Activated CD8-positive, alpha-beta memory T cell treated with anti-CD3 and anti-CD28 coated beads for 4 hours (primary cell): ENCODE measurements around the gene TSC22D1.

ENCODE experiments used
- DNase-seq, 2 donors: peaks; one replicate each; pipeline ENCODE4 v3.0.0-alpha.2; 2020; ENCODE audit warnings: low read depth in 2 of 2

Gene TSC22D1

DNA sequence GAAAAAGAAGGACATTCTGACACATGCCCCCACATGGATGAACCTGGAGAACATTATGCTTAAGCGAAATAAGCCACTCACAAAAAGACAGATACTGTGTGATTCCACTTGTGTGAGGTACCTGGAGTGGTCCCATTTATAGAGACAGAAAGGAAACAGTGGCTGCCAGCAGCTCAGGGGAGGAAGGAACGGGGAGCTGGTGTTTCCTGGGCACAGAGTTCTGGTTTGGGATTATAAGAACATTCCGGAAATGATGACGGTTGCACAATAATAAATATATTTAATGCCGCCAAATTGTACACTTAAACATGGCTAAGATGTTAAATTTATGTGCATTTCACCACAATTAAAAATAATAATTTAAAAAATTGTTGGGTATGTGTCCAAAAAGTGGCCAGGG lies 169.5 kb downstream of the TSC22D1 start:
- DNase-seq: no peak

DNA sequence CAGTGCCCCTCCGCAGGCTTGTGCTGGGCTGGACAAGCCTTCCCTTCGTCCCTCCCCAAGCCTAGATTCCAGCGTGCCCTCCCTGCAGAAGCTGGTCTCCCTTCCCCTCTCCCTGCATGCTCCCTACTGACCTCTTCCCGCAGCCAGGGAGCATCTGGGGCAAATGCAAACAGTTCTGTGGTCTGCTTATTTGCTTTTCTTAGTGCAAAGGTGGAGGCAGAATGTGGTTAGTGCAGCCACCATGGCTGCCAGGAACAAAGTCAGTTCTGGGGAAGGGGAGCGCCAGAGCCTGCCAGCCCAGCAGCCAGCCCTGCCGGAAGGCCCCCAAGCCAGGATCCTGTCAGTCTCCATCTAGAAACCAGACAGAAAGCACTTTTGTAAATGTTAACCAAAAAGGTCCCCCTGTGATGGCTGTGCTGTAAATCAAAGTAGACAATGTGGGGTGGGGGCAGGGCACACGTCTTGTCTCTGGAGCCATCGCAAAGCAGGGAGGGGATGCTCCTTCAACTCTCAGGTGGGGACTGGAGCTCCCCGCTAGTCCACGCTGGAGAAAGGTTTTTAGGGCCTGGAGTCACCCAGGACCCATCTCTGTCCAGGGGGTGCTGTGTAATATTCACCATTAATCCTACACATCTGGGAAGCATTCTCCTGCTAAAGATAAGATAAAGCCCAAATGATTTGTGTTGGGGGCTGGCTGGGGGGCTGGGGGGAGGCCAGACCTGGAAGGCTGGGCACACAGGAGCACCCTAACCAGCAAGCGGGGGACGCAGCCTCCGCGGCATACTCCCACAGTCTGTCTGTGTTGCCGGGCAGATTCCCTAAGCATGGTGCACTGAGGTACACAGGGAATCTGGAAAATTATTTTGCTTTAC lies 171.6 kb downstream of the TSC22D1 start:
- DNase-seq: no peak

DNA sequence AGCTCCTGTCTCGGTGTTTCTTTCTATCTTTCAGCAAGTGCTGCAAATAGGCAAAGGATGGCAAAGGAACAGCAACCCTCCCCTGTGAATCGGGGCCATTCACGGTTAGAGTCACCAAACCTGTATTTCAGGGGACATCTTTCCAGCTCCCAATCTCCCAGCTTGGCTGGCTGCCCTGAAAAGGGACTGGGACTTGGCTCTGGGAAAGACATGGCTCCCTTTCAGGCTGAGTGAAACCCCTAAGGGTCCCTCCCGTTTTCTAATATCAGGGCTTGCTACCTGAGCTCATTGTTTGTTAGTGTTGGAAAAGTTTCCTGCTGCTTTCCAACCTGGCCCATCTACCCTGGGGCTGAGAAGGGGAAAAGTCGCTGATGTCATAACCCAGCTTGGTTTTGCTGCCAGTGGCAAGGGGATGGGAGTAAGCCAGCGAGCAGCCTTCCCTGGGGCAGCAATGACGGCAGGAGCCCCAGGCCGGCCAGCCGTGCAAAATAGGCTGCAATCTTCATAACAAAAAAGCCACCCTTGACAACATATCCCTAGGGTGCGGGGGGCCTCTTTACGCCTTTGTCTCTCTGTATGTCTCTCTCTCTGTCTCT lies 172.6 kb downstream of the TSC22D1 start:
- no peak for DNase-seq

DNA sequence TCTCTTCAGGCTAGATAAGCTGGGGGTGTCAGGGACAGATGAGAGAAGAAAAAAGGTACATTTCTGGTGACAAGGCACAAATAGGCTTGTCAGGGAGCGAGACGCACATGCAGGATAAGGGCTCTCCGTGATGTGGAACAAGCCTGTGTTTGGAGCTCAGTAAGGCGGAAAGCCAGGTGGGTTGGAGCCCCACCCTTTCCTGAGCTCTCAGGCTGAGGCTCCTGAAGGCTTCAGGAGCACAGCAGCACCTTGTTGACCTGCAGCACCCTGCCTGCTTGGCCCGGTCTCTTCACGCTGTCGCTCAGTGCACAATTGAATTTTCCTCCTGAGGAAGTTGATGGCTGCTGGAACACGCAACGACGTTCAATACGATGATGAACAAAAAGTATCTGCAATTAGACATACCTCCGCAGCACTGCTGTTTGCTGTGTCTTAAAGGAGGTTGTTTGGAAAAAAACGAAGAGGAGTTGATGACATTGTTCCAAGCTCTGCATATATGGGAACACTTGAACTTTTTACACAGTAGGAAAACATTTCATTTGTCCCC lies 173.2 kb downstream of the TSC22D1 start:
- DNase-seq: no peak

DNA sequence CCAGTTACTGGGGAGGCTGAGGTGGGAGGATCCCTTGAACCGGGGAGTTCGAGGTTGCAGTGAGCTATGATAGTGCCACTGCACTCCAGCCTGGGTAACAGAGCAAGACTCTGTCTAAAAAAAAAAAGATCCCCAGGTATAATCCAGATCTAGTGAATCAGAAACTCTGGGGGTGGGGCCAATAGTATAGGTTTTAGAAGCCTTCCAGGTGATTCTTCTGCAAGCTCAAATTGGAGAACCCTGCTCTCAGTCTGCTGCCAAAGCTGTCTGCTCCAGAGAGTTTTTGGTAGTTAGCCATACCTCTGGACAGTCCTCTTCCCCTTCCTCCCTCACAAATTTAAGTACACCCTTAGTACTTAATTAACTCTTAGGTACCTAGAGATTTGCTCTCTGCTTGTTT lies 174.6 kb downstream of the TSC22D1 start:
- no peak for DNase-seq

DNA sequence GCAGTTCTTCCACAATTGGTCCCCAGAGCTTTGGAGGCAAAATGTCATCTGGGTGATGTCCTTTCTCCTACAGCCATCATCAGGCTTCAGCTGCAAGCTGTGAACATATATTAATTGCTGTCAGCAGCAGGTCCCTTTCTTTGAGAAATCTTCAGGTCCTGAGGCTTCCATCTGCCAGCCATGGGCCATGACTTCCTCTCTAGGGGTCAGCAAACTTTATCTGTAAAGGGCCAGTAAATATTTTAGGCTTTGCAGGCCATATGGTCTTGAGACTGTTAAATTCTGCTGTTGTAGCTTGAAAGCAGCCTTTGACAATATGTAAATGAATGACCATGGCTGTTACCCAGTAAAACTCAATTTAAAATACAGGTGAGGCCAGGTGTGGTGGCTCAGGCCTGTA lies 175.4 kb downstream of the TSC22D1 start:
- DNase-seq: no peak

DNA sequence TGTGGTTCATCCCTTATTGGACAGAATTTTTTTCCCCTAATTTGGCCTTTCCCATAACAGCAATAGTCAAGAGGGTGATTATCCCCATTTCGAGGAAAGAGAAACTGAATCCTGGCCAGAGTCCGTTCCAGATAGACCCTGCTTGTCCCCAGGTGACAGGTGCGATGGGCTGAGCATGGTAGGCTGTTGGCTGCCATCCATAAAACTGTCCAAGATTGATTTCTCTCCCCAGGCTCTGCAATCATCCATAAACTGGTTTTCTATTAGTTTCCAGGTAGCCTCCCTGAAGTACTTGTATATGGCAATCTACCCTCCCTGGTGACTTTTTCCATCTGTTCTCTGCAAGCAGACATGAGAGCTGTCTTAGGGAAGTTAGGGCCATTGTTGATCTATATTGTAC lies 177.1 kb downstream of the TSC22D1 start:
- no peak for DNase-seq

DNA sequence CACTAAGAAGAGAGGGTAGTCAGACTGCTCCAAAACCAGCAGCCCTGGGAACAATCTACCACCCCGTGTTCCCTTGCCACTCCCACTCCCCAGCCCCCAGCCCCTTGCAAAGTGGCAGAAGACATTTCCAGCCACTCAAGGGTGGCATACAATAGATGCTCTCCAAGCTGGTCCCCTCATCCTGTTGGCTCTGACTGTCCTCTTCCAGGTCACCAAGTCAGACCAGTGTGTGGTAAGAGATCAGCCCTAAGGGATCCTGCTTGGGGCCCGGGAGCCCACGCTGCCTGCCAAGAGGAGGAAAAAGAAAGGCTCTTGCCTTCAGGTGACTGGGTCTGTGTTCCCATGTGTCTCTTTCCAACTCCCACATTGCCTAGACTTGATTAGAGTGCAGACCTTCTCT lies 177.5 kb downstream of the TSC22D1 start:
- DNase-seq: no peak

DNA sequence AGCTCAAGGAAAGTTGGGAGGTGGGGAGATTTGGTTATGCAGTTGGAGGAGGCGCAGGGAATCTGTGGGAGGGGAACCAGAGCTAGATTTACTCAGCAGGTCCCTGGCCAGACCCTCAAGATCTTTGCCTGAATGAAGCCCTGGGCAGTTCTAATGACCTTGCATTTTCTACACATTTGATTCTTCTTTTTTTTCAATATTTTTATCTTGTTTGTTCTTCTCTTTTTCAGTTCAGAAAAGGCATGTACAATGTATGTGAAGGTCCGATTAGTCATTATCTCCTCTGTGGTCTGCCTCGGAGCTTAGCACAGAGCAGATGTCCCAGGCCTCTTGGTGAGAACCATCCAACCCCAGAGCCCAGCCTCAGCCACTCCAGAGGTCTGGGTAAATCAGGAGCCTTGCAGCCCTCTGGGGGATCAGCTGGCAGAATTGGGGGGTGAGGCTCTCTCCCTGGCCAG lies 178.3 kb downstream of the TSC22D1 start:
- DNase-seq: no peak

DNA sequence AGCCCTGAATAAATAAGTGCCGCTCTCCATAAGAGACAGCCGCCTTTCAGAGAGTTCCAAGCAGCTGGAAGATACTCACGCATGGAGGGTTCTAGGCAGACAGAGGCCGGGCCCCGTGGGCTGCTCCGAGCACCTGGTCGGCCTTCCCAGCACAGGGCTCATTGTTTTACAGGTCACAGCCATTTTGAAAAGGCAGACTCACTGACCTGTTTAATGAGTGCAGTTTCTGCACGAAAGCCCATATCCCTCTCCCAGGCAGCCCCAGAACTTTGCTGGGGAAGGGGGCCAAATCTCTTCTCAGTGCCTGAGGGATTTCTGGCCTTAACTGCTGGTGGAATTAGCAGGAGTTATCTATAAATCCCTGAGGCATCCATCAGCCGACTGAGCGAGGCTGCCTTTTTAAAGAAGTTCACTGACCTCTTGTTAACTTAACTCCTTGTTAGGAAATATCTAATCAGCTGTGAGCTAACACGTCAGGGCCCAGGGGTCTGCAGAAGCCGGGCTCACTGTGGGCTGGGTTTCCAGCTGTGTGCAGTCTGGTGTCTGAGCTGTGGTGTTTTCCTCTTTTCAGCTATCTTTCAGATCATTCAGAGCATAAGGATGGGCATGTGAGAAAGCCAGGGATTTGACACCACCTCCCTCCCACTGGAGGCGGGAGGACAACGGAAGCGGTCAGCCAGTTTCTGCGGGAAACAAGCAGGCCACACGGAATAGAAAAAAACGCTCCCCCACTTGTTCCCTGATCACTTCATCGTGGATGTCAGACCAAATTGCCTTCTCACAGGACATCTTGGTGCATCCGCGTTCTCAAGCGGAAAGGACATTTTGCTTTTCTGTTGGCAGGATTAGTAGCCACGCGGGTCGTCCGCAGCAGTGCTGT lies 179.2 kb downstream of the TSC22D1 start:
- no peak for DNase-seq

DNA sequence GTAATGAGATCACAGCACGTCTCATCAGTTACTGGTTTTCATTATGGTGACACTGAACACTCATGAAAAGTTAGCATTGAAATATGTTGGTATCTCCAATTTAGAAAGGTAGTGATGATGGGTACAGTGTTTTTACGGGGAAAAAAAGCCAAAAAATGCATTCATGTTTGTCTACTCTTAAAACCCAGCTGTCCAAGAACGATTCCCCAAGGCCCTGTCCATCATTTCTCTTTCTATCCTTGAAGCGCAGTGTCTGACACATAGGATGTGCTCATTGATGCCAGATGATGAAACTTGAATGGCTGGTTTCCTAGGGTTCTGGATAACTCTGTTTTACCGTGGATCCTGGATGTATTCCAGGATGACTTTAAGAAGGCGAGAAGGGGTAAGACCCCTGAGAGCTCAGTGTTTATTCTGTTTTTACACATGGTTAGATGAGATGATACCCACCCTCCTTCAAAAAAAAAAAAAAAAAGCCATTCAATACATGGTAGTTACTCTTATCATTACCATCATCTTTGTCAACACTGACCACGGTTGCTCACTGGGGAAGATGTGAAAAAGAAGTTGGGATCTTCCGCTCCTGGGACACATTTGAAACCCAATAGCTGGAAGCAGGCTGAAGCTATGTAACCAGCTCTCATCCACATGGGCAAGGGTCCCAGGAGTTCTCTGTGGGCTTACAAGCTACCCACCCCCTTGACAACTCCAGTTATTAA lies 180.0 kb downstream of the TSC22D1 start:
- no peak for DNase-seq

DNA sequence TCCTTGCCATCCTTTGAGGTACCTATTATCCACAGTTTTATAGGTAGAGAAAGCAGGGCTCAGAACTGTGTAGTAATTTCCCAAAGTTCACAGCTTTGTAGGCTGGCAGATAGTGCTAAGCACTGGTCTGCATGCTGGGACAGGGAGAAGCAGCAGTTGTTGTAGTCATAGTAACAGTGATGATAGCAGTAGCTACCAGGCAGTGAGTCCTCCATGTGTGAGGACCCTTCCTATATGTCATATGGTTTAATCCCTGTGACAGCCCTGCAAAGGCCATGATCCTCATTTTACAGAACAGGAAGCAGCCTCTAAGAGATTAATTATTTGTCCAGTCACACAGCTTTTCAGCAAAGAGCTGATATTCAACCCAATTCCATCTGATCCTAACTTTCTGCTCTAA lies 181.5 kb downstream of the TSC22D1 start:
- no peak for DNase-seq

DNA sequence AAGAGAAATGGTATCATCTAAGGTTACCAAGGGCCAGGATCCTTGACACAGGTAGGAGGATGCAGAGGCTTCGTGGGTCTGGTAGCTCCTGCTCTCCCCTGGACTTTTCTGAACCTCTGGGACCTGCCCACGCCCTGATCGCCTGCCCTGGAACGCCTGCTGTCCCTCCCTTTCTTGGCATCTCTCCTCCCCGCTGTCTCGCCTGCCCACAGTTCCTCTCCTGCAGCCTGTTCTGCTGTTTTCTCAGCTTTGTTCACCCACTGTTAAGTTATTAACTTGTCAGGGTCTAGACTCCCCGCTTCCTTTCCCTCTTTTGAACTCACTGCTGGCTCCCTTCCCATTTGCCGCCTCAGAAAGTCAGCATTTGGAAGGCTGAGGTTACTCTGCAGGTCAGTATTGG lies 182.7 kb downstream of the TSC22D1 start:
- no peak for DNase-seq

DNA sequence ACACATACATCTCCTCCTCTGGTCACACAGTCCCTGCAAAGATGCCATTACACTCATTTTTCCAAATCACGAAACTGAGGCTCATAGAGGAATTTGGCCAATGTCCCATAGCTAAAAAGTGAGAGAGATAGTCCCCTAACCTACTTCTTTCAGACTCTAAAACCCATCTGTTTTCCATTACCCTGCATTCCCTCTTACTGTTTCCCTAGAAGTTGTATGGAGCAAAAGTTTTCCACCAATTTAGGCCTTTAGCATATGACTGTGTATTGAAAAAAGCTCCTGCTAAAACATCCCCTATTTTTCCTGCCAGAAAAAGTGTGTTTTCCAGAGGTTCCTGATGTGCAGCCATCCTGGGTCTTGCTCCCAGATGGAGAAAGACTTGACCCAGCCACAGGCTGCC lies 186.3 kb downstream of the TSC22D1 start:
- no peak for DNase-seq

DNA sequence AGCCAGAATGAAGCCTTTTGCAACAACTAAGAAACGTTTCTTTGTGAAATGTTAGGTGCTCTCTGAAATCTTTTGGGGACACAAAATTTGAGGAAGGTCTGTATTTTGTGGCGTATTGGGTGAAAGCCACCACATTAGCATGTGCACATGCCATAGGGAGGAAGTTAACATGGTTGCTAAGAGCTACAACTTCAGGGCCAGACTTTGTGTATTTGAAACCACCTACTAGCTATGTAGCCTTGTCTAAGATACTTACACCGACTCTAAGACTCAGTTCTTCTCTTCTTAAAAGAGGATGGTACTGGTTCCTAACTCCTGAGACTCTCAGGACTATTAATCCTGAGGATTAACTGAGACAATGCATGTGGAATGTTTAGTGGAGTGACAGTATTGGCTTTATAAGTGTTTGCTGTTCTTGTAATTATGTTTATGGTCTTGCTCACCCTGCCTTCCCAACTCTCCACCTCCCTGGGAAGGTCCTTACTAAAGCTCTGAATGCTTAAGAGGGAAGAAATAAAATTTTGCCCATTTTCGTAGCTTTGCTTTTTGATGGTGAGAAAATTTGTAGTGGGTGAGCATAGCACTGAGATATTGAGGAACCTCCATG lies 187.0 kb downstream of the TSC22D1 start:
- DNase-seq: no peak

DNA sequence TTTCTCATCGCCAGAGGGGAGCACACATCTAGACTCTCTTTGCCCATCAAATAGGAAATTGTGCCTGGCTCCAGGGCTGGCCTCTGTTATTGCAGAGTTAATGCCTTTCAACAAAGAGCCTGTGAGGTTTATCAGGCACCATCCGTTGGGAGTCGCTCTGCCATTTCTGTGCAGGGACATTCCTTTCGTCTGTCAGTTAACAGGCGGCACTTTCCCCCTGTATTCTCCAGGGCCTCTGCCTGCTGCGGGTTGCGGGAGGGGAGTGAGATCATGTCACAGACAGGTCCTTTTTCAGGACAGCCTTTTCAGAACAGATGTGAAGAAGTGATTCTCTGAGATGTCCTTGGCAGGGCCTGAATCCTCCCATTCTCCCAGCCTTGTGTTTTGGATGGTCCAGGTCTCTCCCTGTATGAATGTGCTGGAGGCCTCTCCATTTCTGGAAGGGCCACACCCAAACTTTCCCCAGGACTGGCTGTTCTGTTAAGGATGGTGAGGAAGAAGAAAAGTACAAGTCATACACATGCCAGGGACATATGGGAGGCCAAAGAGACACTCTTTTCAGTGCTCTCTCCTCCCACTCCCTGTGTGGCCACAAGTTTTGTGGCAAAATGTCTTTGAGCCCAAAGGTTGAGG lies 187.6 kb downstream of the TSC22D1 start:
- DNase-seq: no peak

DNA sequence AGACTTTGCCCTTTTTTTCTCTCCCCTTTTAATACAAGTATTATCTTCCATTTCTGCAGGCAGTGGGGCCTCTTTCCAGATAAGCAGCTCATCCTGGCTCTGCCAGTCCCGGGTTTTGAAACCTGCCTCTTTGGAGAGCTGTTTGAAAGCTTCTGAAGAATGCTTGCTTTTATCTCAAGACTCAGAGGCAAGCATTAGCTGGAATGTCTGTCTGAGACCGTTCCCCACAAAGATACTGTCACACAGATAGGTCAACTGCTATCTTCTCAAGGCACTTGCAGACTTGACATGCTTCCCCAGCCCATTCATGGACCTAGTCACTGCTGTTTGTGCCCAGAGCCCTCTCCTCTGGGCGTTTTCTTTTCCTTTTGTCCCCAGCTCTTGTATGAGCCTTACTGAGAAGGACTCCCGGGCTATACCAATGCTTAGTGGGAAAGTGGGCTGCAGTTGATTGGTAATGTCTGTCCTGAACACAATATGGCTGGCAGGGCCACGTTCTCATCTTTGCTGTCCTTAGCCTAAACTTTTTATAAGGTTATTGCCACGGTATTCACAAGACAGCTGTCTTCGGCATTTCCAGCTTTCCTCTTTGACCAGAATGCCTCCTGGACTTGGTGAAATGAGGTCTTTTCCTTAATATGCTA lies 189.1 kb downstream of the TSC22D1 start:
- no peak for DNase-seq

DNA sequence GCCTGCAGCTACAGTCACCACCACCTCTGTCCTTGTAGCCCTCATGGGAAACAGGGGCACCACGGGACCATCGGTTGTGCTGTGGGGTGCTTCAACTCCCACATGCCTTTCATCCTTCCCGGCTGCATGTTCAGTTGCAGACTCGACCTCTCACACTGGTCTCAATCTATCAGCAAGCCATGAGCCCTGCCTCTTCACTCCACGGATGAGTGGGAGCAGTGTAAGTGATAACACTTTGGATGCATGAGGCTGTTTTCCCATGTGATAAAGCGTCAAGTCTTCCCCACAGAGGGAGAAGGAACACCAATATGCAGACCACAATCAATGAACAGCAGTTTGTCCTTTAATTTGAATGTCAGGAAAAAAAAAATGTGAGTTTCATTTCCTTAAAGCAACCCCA lies 190.3 kb downstream of the TSC22D1 start:
- no peak for DNase-seq

DNA sequence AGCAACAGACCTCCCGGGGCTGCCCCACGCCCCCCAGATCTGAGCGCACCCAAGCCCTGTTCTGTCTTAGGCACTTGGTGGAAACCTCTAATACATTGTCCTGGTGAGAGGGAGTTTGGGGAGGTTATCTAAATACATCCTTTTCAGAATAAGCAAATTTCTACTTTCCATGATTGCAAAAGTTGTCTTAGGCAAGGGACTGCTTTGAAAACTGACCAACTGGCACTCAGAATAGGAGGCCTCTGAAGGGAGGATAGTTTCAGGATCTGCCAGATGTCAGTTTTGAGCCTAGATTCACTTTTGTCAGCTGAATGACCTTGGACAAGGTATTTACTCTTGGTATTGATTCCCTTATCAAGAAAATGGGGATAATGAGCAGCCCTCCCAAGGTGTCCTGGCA lies 190.7 kb downstream of the TSC22D1 start:
- no peak for DNase-seq

DNA sequence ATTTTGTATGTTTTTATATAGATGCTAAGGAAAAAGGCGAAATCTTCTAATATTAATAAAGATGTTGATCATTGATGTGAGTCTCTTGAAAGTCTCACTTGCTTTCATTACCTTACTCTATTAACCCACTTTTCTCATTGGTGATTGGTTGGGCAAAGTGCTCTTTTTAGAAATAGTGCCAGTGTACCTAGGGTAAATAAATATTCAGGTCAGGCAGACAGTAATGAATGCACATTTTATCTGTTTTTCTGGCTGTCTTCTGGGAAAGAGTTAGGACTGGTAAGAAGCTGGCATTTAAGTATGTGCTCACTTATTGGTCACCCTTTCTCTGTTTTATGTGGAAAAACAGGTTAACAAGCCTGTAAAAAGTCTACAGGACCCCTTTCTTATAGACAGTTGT lies 191.4 kb downstream of the TSC22D1 start:
- no peak for DNase-seq
